Stimulated activated CD8-positive, alpha-beta memory T cell treated with anti-CD3 and anti-CD28 coated beads, Interleukin-12 subunit alpha, Interleukin-12 subunit beta, amount 100 ng/mL, for 4 hours (primary cell): ENCODE results near the gene SH3RF3.

Experiments
- DNase-seq: peaks from one replicate; pipeline ENCODE4 v3.0.0-alpha.2; 2020; ENCODE audit warnings: low read depth

Gene SH3RF3

GRCh38 chr2:109139865-109140396 lies 10.9 kb downstream of the SH3RF3 start:
- DNase-seq = no peak

- no peak for DNase-seq
Observed at GRCh38 chr2:109141006-109141600, 12.1 kb downstream of the SH3RF3 start.

GRCh38 chr2:109141727-109142283 lies 12.8 kb downstream of the SH3RF3 start:
- no peak for DNase-seq

GRCh38 chr2:109142416-109143210 lies 13.6 kb downstream of the SH3RF3 start:
- no peak for DNase-seq

GRCh38 chr2:109143214-109144187 lies 14.5 kb downstream of the SH3RF3 start:
- no peak for DNase-seq

GRCh38 chr2:109144271-109144670 lies 15.3 kb downstream of the SH3RF3 start:
- no peak for DNase-seq

- no peak for DNase-seq
Observed at GRCh38 chr2:109144721-109145120, 15.7 kb downstream of the SH3RF3 start.

GRCh38 chr2:109145286-109145685 lies 16.3 kb downstream of the SH3RF3 start:
- DNase-seq = no peak

GRCh38 chr2:109147405-109147804 lies 18.4 kb downstream of the SH3RF3 start:
- no peak for DNase-seq

GRCh38 chr2:109148117-109148746 lies 19.2 kb downstream of the SH3RF3 start:
- DNase-seq = no peak

- no peak for DNase-seq
Observed at GRCh38 chr2:109148991-109149645, 20.1 kb downstream of the SH3RF3 start.

GRCh38 chr2:109150559-109150958 lies 21.6 kb downstream of the SH3RF3 start:
- no peak for DNase-seq

GRCh38 chr2:109151519-109151918 lies 22.5 kb downstream of the SH3RF3 start:
- DNase-seq = no peak

- no peak for DNase-seq
Observed at GRCh38 chr2:109153005-109153784, 24.2 kb downstream of the SH3RF3 start.

GRCh38 chr2:109153807-109154206 lies 24.8 kb downstream of the SH3RF3 start:
- no peak for DNase-seq

- no peak for DNase-seq
Observed at GRCh38 chr2:109154226-109154625, 25.2 kb downstream of the SH3RF3 start.

GRCh38 chr2:109155553-109156451 lies 26.8 kb downstream of the SH3RF3 start:
- no peak for DNase-seq

- DNase-seq = no peak
Observed at GRCh38 chr2:109157563-109158105, 28.6 kb downstream of the SH3RF3 start.

- DNase-seq = no peak
Observed at GRCh38 chr2:109158237-109158636, 29.2 kb downstream of the SH3RF3 start.
